Umbilical cord (tissue), 2 donors: Measurements from ENCODE around the gene SUCLA2. TPM values are rescaled to one million over a fixed set of nuclear protein-coding genes. Genes with fewer than 3 reads are reported as not detected.

Experiments
- DNase-seq: peaks from one replicate; pipeline ENCODE4 v3.0.0-alpha.2; 2015; ENCODE audit warnings: low spot score
- total RNA-seq: library from RNA; depleted of rRNA; stranded (reverse); fragments of >200 nt; gene quantifications from one replicate; pipeline ENCODE4 v1.2.3, GENCODE V29; 2014; ENCODE audit warnings: low replicate concordance; ENCODE audit not compliant: insufficient read depth

SUCLA2 gene
- total RNA-seq, 1 donor from 2014 or later = 40.4 TPM

GRCh38 chr13:47903836-47904235 lies 97.2 kb downstream of the SUCLA2 start:
- DNase-seq = no peak

DNA sequence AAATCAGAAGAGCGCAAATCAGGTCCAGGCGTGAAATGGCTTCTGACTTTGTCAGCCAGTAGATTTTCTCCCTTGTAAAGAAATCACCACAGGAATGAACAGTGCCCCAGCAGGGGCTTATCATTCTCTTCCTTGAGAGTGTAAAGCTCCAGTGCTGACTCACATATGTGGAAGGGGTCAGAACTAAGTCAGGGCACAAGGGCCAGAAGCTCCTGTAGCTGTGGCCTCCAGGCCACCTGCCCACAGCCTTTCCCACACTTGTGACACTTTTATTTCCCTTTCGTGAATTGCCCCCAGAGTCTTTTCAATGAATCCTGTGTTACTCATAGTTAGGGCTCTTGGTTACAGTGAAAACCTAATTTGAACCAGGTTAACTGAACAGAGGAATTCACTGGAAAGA lies 99.6 kb downstream of the SUCLA2 start:
- DNase-seq = no peak

GRCh38 chr13:47898080-47898479 lies 103.0 kb downstream of the SUCLA2 start:
- no peak for DNase-seq

GRCh38 chr13:47897411-47898050 lies 103.5 kb downstream of the SUCLA2 start:
- no peak for DNase-seq

- no peak for DNase-seq
These were observed 104.5 kb downstream of the SUCLA2 start for GRCh38 chr13:47896546-47896945.

DNA sequence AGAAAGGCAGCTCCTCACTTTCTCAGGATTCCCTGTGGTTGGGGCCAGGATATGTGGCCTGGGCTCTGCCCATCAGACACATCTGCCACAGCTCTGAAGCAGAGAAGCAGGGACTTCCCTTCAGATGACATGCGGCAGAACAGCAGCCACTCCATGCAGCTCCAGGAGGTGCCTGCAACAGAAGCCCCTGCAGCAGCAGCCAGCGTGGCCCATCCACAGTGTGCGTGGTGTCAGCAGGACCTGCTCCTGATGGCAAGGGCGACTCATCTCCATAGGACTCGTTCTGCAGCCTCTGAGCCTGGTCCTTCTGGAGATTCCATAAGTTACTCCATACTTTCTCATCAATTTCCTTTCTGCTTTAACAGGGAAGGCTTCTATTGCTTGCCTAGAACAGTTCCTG lies 105.0 kb downstream of the SUCLA2 start:
- no peak for DNase-seq

- no peak for DNase-seq
These were observed 107.5 kb downstream of the SUCLA2 start for GRCh38 chr13:47893527-47893926.

Other genes with a start within 250 kb of the SUCLA2 start
- 7.7 TPM for gene NUDT15, start 36.5 kb upstream of the SUCLA2 start, total RNA-seq
- 25.3 TPM for gene MED4, start 93.8 kb upstream of the SUCLA2 start, total RNA-seq
- gene ITM2B, start 231.9 kb upstream of the SUCLA2 start, total RNA-seq = 141 TPM